WTC11 (cell line): ENCODE measurements around the gene U2AF2. TPM values are rescaled to one million over a fixed set of nuclear protein-coding genes. Genes with fewer than 3 reads are reported as not detected.

Experiments used
- ATAC-seq: fragments of 200-7000 bp; cut with Tn5 transposase; 2 replicates; pipeline ENCODE4 v1.10.0; 2021; ENCODE audit warnings: mild to moderate bottlenecking, moderate library complexity
- CTCF ChIA-PET: fragments of 300-600 bp; sonication (Branson Sonifier 250); formaldehyde crosslinking; loops from one replicate; lab custom pipeline; 2021; ENCODE audit warnings: antibody characterized with exemption; lab: Charles Lee
- POLR2A ChIA-PET: fragments of 350-600 bp; sonication (Branson Sonifier 250); formaldehyde crosslinking; loops from one replicate; lab custom pipeline; 2021; ENCODE audit warnings: antibody characterized with exemption; lab: Charles Lee
- DNase-seq: peaks from one replicate; pipeline ENCODE4 v3.0.0; 2021; ENCODE audit warnings: low spot score
- H3K27ac Mint-ChIP-seq: 2 replicates; pipeline ENCODE4 v1.8.0; 2021; ENCODE audit warnings: mixed read lengths
- H3K27me3 Mint-ChIP-seq: 2 replicates; pipeline ENCODE4 v1.8.0; 2021; ENCODE audit warnings: low read depth, mild to moderate bottlenecking, moderate library complexity, mixed read lengths
- H3K36me3 Mint-ChIP-seq: 2 replicates; pipeline ENCODE4 v1.8.0; 2021; ENCODE audit warnings: mixed read lengths
- H3K4me1 Mint-ChIP-seq: 2 replicates; pipeline ENCODE4 v1.8.0; 2022; ENCODE audit warnings: mixed read lengths
- H3K4me3 Mint-ChIP-seq: 2 replicates; pipeline ENCODE4 v1.8.0; 2021; ENCODE audit warnings: mild to moderate bottlenecking, moderate library complexity, mixed read lengths
- H3K9me3 Mint-ChIP-seq: 2 replicates; pipeline ENCODE4 v1.8.0; 2021; ENCODE audit warnings: mixed read lengths
- CBFB ChIP-seq: sonication (generic); formaldehyde crosslinking; IDR thresholded peaks from 2 replicates; pipeline ENCODE4 v1.8.1; 2022; ENCODE audit warnings: mild to moderate bottlenecking, low read depth, missing genetic modification reagents
- ELF4 ChIP-seq: sonication (generic); formaldehyde crosslinking; IDR thresholded peaks from 2 replicates; pipeline ENCODE4 v1.8.1; 2022; ENCODE audit warnings: low read depth, mild to moderate bottlenecking, moderate library complexity, missing genetic modification reagents
- ETV6 ChIP-seq: sonication (generic); formaldehyde crosslinking; IDR thresholded peaks from 2 replicates; pipeline ENCODE4 v1.8.1; 2022; ENCODE audit warnings: mild to moderate bottlenecking, missing genetic modification reagents
- FOXP1 ChIP-seq: sonication (generic); formaldehyde crosslinking; IDR thresholded peaks from 2 replicates; pipeline ENCODE4 v1.8.0; 2022; ENCODE audit warnings: missing genetic modification reagents, mild to moderate bottlenecking, moderate library complexity, borderline replicate concordance
- GRHL2 ChIP-seq: fragments of 250-450 bp; sonication (Bioruptor Pico); IDR thresholded peaks from 2 replicates; pipeline ENCODE4 v1.8.0; 2022; ENCODE audit warnings: mild to moderate bottlenecking, moderate library complexity; ENCODE audit not compliant: insufficient replicate concordance, severe bottlenecking
- GTF2I ChIP-seq: fragments of 250-450 bp; sonication (Bioruptor Pico); conservative IDR thresholded peaks from 2 replicates; pipeline ENCODE4 v1.4.0; 2021; ENCODE audit warnings: mild to moderate bottlenecking
- HMGA2 ChIP-seq: fragments of 250-450 bp; sonication (Bioruptor Pico); IDR thresholded peaks from 2 replicates; pipeline ENCODE4 v1.4.0; 2021; ENCODE audit warnings: mild to moderate bottlenecking, moderate library complexity
- KAT7 ChIP-seq: sonication (generic); formaldehyde crosslinking; IDR thresholded peaks from 2 replicates; pipeline ENCODE4 v1.8.1; 2023; ENCODE audit warnings: missing genetic modification reagents, mild to moderate bottlenecking, borderline replicate concordance
- NFE2L1 ChIP-seq: sonication (generic); formaldehyde crosslinking; IDR thresholded peaks from 2 replicates; pipeline ENCODE4 v1.8.1; 2023; ENCODE audit warnings: missing genetic modification reagents
- NFYB ChIP-seq: sonication (generic); formaldehyde crosslinking; conservative IDR thresholded peaks from 2 replicates; pipeline ENCODE4 v1.8.0; 2022; ENCODE audit warnings: low read depth, missing genetic modification reagents
- NR3C1 ChIP-seq: sonication (generic); formaldehyde crosslinking; conservative IDR thresholded peaks from 2 replicates; pipeline ENCODE4 v1.8.1; 2023; ENCODE audit warnings: low read depth, mild to moderate bottlenecking, missing genetic modification reagents
- RELA ChIP-seq: sonication (generic); formaldehyde crosslinking; IDR thresholded peaks from 2 replicates; pipeline ENCODE4 v1.8.1; 2022; ENCODE audit warnings: missing genetic modification reagents, mild to moderate bottlenecking, borderline replicate concordance
- TP53 ChIP-seq: sonication (generic); formaldehyde crosslinking; IDR thresholded peaks from 2 replicates; pipeline ENCODE4 v1.8.1; 2023; ENCODE audit warnings: mild to moderate bottlenecking, missing genetic modification reagents
- ZBTB21 ChIP-seq: sonication (generic); formaldehyde crosslinking; IDR thresholded peaks from 2 replicates; pipeline ENCODE4 v1.8.1; 2023; ENCODE audit warnings: mild to moderate bottlenecking, missing genetic modification reagents, borderline replicate concordance
- ZNF138 ChIP-seq: sonication (generic); formaldehyde crosslinking; conservative IDR thresholded peaks from 2 replicates; pipeline ENCODE4 v1.8.1; 2022; ENCODE audit warnings: mild to moderate bottlenecking, moderate library complexity, missing genetic modification reagents
- ZNF232 ChIP-seq: sonication (generic); formaldehyde crosslinking; IDR thresholded peaks from 2 replicates; pipeline ENCODE4 v1.8.0; 2022; ENCODE audit warnings: mild to moderate bottlenecking, missing genetic modification reagents
- total RNA-seq: library from RNA; stranded (reverse); gene quantifications from 3 replicates; pipeline ENCODE4 v1.2.3, GENCODE V29; 2021
- TF ChIP-seq, protein P1 (sequence below): sonication (generic); formaldehyde crosslinking; IDR thresholded peaks from 2 replicates; pipeline ENCODE4 v1.8.1; 2022; ENCODE audit warnings: low read depth, mild to moderate bottlenecking, moderate library complexity, missing genetic modification reagents, borderline replicate concordance
- TF ChIP-seq, protein P2 (sequence below): sonication (generic); formaldehyde crosslinking; IDR thresholded peaks from 2 replicates; pipeline ENCODE4 v1.8.0; 2023; ENCODE audit warnings: missing genetic modification reagents
- TF ChIP-seq, protein P3 (sequence below): sonication (generic); formaldehyde crosslinking; IDR thresholded peaks from 2 replicates; pipeline ENCODE4 v1.8.0; 2022; ENCODE audit warnings: mild to moderate bottlenecking, missing genetic modification reagents
- TF ChIP-seq, protein P4 (sequence below): fragments of 250-450 bp; sonication (Bioruptor Pico); IDR thresholded peaks from 2 replicates; pipeline ENCODE4 v1.8.0; 2021; ENCODE audit warnings: mild to moderate bottlenecking
- TF ChIP-seq, protein P5 (sequence below): sonication (generic); formaldehyde crosslinking; IDR thresholded peaks from 2 replicates; pipeline ENCODE4 v1.8.0; 2022; ENCODE audit warnings: mild to moderate bottlenecking, missing genetic modification reagents
- TF ChIP-seq, protein P6 (sequence below): sonication (generic); formaldehyde crosslinking; IDR thresholded peaks from 2 replicates; pipeline ENCODE4 v1.8.0; 2022; ENCODE audit warnings: mild to moderate bottlenecking, missing genetic modification reagents
- TF ChIP-seq, protein P7 (sequence below): sonication (generic); formaldehyde crosslinking; IDR thresholded peaks from 2 replicates; pipeline ENCODE4 v1.8.1; 2022; ENCODE audit warnings: missing genetic modification reagents, borderline replicate concordance
- TF ChIP-seq, protein P8 (sequence below): fragments of 200-600 bp; IDR thresholded peaks from 2 replicates; pipeline ENCODE4 v1.8.0; 2022; ENCODE audit warnings: antibody characterized with exemption
- TF ChIP-seq, protein P9 (sequence below): sonication (generic); formaldehyde crosslinking; IDR thresholded peaks from 2 replicates; pipeline ENCODE4 v1.8.1; 2023; ENCODE audit warnings: mild to moderate bottlenecking, moderate library complexity, missing genetic modification reagents

U2AF2 gene
- total RNA-seq, 1 experiment from 2014 or later: 302 TPM

DNA sequence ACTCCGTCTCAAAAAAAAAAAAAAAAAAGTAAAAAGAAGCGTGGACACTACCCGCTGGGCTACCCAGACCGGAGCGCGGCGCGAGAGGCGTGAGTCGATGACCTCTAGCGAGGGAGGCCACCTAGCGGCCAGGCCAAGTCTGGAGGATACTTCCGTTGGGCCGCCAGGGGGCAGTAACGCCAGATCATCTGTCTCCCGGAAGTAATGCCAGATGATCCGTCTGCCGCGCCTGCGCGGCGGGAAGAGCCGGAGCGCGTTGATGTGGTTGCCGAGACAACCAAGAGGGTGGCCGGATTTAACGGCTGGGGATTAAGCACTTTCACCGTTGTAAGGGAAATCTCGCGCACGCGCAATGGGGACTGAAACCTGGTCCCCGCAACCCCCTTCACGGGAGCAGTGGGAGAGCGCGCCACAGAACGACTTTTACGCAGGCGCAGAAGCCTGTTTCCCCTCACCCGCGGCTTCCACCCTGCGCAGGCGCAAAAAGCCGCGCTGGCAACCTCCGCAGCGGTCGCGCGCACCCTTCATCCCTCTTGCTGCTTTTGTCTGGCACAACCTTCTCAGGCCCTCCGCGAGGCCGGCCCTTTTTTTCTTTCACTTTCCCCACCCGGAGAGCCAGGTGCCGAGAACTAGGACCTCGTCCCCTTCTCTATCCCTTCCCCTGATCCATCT lies 1.0 kb upstream of the U2AF2 start:
- H3K9me3 Mint-ChIP-seq: no peaks in the 10 kb centered on the region
- H3K27ac Mint-ChIP-seq: peak overlapping the region; percentile 98
- ATAC-seq (peak; percentile 8), DNase-seq (peak; percentile 98)
- ChIA-PET CTCF (interaction anchor here (0.6 to 2.2 kb wide), 76 partner anchors 9 to 1191 kb away, joined by 3 to 57 read pairs (median 4); partner anchors contain the start of genes CDC42EP5, DNAAF3, FIZ1 and ISOC2), POLR2A (interaction anchor here (0.6 to 1.6 kb wide), 11 partner anchors 12 to 722 kb away, joined by 3 to 9 read pairs (median 3); partner anchors contain the start of genes FIZ1 and RDH13)
- peaks cover 3% of the 10 kb centered on the region; the same call in 1 of the 2 replicates for H3K27me3 Mint-ChIP-seq
- peaks cover 14% of the 10 kb centered on the region for H3K36me3 Mint-ChIP-seq
- H3K4me1 Mint-ChIP-seq: peaks cover 37% of the 10 kb centered on the region
- H3K4me3 Mint-ChIP-seq: peak overlapping the region; percentile 93
- TF ChIP-seq CBFB (CRISPR knock-in tag) (no peak), RELA (no peak), ELF4 (CRISPR knock-in tag) (no peak), GTF2I (CRISPR knock-in tag) (no peak), TP53 (CRISPR knock-in tag) (no peak), ZNF232 (0 out of 2 replicates have a peak, but pooled peaks have one; percentile 32), GRHL2 (CRISPR knock-in tag) (no peak), FOXP1 (no peak), NR3C1 (CRISPR knock-in tag) (no peak), ZNF138 (CRISPR knock-in tag) (no peak), ZBTB21 (CRISPR knock-in tag) (no peak), NFE2L1 (CRISPR knock-in tag) (no peak), ETV6 (peak; percentile 19; the same call in 1 of the 2 replicates), NFYB (CRISPR knock-in tag) (no peak), HMGA2 (CRISPR knock-in tag) (no peak), KAT7 (no peak)
- TF ChIP-seq, protein P1, sequence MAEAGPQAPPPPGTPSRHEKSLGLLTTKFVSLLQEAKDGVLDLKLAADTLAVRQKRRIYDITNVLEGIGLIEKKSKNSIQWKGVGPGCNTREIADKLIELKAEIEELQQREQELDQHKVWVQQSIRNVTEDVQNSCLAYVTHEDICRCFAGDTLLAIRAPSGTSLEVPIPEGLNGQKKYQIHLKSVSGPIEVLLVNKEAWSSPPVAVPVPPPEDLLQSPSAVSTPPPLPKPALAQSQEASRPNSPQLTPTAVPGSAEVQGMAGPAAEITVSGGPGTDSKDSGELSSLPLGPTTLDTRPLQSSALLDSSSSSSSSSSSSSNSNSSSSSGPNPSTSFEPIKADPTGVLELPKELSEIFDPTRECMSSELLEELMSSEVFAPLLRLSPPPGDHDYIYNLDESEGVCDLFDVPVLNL (CRISPR knock-in tag): no peak
- TF ChIP-seq, protein P2, sequence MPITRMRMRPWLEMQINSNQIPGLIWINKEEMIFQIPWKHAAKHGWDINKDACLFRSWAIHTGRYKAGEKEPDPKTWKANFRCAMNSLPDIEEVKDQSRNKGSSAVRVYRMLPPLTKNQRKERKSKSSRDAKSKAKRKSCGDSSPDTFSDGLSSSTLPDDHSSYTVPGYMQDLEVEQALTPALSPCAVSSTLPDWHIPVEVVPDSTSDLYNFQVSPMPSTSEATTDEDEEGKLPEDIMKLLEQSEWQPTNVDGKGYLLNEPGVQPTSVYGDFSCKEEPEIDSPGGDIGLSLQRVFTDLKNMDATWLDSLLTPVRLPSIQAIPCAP (CRISPR knock-in tag): no peak
- TF ChIP-seq, protein P3, sequence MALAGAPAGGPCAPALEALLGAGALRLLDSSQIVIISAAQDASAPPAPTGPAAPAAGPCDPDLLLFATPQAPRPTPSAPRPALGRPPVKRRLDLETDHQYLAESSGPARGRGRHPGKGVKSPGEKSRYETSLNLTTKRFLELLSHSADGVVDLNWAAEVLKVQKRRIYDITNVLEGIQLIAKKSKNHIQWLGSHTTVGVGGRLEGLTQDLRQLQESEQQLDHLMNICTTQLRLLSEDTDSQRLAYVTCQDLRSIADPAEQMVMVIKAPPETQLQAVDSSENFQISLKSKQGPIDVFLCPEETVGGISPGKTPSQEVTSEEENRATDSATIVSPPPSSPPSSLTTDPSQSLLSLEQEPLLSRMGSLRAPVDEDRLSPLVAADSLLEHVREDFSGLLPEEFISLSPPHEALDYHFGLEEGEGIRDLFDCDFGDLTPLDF (CRISPR knock-in tag): no peak
- TF ChIP-seq, protein P4, sequence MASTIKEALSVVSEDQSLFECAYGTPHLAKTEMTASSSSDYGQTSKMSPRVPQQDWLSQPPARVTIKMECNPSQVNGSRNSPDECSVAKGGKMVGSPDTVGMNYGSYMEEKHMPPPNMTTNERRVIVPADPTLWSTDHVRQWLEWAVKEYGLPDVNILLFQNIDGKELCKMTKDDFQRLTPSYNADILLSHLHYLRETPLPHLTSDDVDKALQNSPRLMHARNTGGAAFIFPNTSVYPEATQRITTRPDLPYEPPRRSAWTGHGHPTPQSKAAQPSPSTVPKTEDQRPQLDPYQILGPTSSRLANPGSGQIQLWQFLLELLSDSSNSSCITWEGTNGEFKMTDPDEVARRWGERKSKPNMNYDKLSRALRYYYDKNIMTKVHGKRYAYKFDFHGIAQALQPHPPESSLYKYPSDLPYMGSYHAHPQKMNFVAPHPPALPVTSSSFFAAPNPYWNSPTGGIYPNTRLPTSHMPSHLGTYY (CRISPR knock-in tag): no peak
- TF ChIP-seq, protein P5, sequence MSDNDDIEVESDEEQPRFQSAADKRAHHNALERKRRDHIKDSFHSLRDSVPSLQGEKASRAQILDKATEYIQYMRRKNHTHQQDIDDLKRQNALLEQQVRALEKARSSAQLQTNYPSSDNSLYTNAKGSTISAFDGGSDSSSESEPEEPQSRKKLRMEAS (CRISPR knock-in tag): peak; percentile 74
- TF ChIP-seq, protein P6, sequence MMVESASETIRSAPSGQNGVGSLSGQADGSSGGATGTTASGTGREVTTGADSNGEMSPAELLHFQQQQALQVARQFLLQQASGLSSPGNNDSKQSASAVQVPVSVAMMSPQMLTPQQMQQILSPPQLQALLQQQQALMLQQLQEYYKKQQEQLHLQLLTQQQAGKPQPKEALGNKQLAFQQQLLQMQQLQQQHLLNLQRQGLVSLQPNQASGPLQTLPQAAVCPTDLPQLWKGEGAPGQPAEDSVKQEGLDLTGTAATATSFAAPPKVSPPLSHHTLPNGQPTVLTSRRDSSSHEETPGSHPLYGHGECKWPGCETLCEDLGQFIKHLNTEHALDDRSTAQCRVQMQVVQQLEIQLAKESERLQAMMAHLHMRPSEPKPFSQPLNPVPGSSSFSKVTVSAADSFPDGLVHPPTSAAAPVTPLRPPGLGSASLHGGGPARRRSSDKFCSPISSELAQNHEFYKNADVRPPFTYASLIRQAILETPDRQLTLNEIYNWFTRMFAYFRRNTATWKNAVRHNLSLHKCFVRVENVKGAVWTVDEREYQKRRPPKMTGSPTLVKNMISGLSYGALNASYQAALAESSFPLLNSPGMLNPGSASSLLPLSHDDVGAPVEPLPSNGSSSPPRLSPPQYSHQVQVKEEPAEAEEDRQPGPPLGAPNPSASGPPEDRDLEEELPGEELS (CRISPR knock-in tag): no peak
- TF ChIP-seq, protein P7, sequence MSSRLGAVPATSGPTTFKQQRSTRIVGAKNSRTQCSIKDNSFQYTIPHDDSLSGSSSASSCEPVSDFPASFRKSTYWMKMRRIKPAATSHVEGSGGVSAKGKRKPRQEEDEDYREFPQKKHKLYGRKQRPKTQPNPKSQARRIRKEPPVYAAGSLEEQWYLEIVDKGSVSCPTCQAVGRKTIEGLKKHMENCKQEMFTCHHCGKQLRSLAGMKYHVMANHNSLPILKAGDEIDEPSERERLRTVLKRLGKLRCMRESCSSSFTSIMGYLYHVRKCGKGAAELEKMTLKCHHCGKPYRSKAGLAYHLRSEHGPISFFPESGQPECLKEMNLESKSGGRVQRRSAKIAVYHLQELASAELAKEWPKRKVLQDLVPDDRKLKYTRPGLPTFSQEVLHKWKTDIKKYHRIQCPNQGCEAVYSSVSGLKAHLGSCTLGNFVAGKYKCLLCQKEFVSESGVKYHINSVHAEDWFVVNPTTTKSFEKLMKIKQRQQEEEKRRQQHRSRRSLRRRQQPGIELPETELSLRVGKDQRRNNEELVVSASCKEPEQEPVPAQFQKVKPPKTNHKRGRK (CRISPR knock-in tag): no peak
- TF ChIP-seq, protein P8, sequence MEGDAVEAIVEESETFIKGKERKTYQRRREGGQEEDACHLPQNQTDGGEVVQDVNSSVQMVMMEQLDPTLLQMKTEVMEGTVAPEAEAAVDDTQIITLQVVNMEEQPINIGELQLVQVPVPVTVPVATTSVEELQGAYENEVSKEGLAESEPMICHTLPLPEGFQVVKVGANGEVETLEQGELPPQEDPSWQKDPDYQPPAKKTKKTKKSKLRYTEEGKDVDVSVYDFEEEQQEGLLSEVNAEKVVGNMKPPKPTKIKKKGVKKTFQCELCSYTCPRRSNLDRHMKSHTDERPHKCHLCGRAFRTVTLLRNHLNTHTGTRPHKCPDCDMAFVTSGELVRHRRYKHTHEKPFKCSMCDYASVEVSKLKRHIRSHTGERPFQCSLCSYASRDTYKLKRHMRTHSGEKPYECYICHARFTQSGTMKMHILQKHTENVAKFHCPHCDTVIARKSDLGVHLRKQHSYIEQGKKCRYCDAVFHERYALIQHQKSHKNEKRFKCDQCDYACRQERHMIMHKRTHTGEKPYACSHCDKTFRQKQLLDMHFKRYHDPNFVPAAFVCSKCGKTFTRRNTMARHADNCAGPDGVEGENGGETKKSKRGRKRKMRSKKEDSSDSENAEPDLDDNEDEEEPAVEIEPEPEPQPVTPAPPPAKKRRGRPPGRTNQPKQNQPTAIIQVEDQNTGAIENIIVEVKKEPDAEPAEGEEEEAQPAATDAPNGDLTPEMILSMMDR: peak; percentile 91
- TF ChIP-seq, protein P9, sequence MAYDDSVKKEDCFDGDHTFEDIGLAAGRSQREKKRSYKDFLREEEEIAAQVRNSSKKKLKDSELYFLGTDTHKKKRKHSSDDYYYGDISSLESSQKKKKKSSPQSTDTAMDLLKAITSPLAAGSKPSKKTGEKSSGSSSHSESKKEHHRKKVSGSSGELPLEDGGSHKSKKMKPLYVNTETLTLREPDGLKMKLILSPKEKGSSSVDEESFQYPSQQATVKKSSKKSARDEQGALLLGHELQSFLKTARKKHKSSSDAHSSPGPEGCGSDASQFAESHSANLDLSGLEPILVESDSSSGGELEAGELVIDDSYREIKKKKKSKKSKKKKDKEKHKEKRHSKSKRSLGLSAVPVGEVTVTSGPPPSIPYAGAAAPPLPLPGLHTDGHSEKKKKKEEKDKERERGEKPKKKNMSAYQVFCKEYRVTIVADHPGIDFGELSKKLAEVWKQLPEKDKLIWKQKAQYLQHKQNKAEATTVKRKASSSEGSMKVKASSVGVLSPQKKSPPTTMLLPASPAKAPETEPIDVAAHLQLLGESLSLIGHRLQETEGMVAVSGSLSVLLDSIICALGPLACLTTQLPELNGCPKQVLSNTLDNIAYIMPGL (CRISPR knock-in tag): peak; percentile 95
